Measurements from ENCODE around the gene CALU. TPM values are rescaled to one million over a fixed set of nuclear protein-coding genes. Genes with fewer than 3 reads are reported as not detected.
A peak's percentile ranks its signal among the peaks of the same experiment; 100 is the strongest.

Gene CALU
- polyA plus RNA-seq, 3 donors = 13.8 to 44.0 (median 33.2) TPM

- Histone ChIP-seq H2AFZ (ENCODE audit: insufficient read depth, low read depth, low read length, poor library complexity, severe bottlenecking) (no peak overlapping the region), H3K4me1 (ENCODE audit: control insufficient read depth in 1 of 2, insufficient read depth in 2 of 2, low read length in 2 of 2) (no peaks in the 10 kb centered on the region), H3K9me3 (replicated peaks in 1 of 2; ENCODE audit: control insufficient read depth in 1 of 2, insufficient read depth in 1 of 2, low read length in 2 of 2) (peaks cover 0 to 7% of the 10 kb centered on the region in 2 donors), H3K27ac (ENCODE audit: low read depth in 1 of 2, low read length in 2 of 2) (no peak overlapping the region), H3K79me2 (ENCODE audit: insufficient read depth, low read length) (no peaks in the 10 kb centered on the region), H3K4me2 (replicated peaks; ENCODE audit: extremely low read depth, low read length, poor library complexity, severe bottlenecking) (no peak overlapping the region), H3K36me3 (replicated peaks in 1 of 2; ENCODE audit: control insufficient read depth in 1 of 2, insufficient read depth in 2 of 2, low read length in 2 of 2) (peaks cover 15 to 42% of the 10 kb centered on the region in 2 donors), H4K20me1 (ENCODE audit: insufficient read depth, low read length) (no peaks in the 10 kb centered on the region), H3K27me3 (ENCODE audit: control insufficient read depth in 2 of 2, insufficient read depth in 2 of 2, low read length in 2 of 2) (no peaks in the 10 kb centered on the region), H3K9ac (ENCODE audit: insufficient read depth, low read length, poor library complexity, severe bottlenecking) (no peak overlapping the region), H3K4me3 (replicated peaks in 1 of 3; ENCODE audit: low read depth in 2 of 3, low read length in 3 of 3) (no peak overlapping the region)
- H3K36me3 Mint-ChIP-seq = peaks cover 40 to 54% of the 10 kb centered on the region in 2 donors
- H3K4me1 Mint-ChIP-seq = no peaks in the 10 kb centered on the region
- intact Hi-C loops (cut with micrococcal nuclease) = no loop called here
- WGBS (ENCODE audit: insufficient coverage) = 100% methylated on average over 6 of the region's 7 CpGs
- H3K4me3 Mint-ChIP-seq = no peak overlapping the region
- no peak for TF ChIP-seq CTCF (IDR thresholded peaks at IDR 0.05)
- peak overlapping the region in 1 of 7 donors; percentile 63 for H3K27ac Mint-ChIP-seq
- peaks cover 2 to 4% (median 3%) of the 10 kb centered on the region in 3 donors for H3K27me3 Mint-ChIP-seq (ENCODE audit: low read depth in 3 of 3)
- DNase-seq = no peak
- peaks cover 11 to 25% (median 17%) of the 10 kb centered on the region in 7 donors for H3K9me3 Mint-ChIP-seq
Observed at GRCh38 chr7:128774921-128775320, 35.8 kb downstream of the CALU start.

GRCh38 chr7:128775744-128776474, 36.8 kb downstream of the CALU start, which contains the start of gene OPN1SW:
Gene OPN1SW (minus strand): TSS chr7:128775794. CDS start chr7:128775781, 13 bp downstream.
- Mint-ChIP-seq H3K4me3 (no peak within 1 kb of the TSS), H3K27ac (peak within 1 kb of the TSS in 1 of 7 donors; percentile 63), H3K27me3 (ENCODE audit: low read depth in 3 of 3) (peaks cover 2 to 6% (median 3%) of the 10 kb centered on the region in 3 donors), H3K36me3 (peaks cover 33 to 47% of the 10 kb centered on the region in 2 donors), H3K4me1 (no peaks in the 10 kb centered on the region), H3K9me3 (peaks cover 11 to 27% (median 17%) of the 10 kb centered on the region in 7 donors)
- no peaks in the 10 kb centered on the region for H4K20me1 ChIP-seq (ENCODE audit: insufficient read depth, low read length)
- intact Hi-C loops (cut with micrococcal nuclease) = no loop called here
- no peaks in the 10 kb centered on the region for H3K4me1 ChIP-seq (ENCODE audit: control insufficient read depth in 1 of 2, insufficient read depth in 2 of 2, low read length in 2 of 2)
- no peak within 1 kb of the TSS for H3K4me3 ChIP-seq (replicated peaks in 1 of 3; ENCODE audit: low read depth in 2 of 3, low read length in 3 of 3)
- H3K27me3 ChIP-seq (ENCODE audit: control insufficient read depth in 2 of 2, insufficient read depth in 2 of 2, low read length in 2 of 2) = no peaks in the 10 kb centered on the region
- no peak within 1 kb of the TSS for H3K9ac ChIP-seq (ENCODE audit: insufficient read depth, low read length, poor library complexity, severe bottlenecking)
- no peak for DNase-seq
- no peak within 1 kb of the TSS for H3K4me2 ChIP-seq (replicated peaks; ENCODE audit: extremely low read depth, low read length, poor library complexity, severe bottlenecking)
- no peaks in the 10 kb centered on the region for H3K79me2 ChIP-seq (ENCODE audit: insufficient read depth, low read length)
- H2AFZ ChIP-seq (ENCODE audit: insufficient read depth, low read depth, low read length, poor library complexity, severe bottlenecking) = no peak within 1 kb of the TSS
- no peak within 1 kb of the TSS for H3K27ac ChIP-seq (ENCODE audit: low read depth in 1 of 2, low read length in 2 of 2)
- 100% methylated on average over 1 of the region's 4 CpGs for WGBS (ENCODE audit: insufficient coverage)
- H3K36me3 ChIP-seq (replicated peaks in 1 of 2; ENCODE audit: control insufficient read depth in 1 of 2, insufficient read depth in 2 of 2, low read length in 2 of 2) = peaks cover 5 to 32% of the 10 kb centered on the region in 2 donors
- H3K9me3 ChIP-seq (replicated peaks in 1 of 2; ENCODE audit: control insufficient read depth in 1 of 2, insufficient read depth in 1 of 2, low read length in 2 of 2) = peaks cover 0 to 7% of the 10 kb centered on the region in 2 donors
- TF ChIP-seq CTCF (IDR thresholded peaks at IDR 0.05) = no peak

Measured in CD14-positive monocyte (primary cell).